ENCODE data around the gene CCT6A.

DNA sequence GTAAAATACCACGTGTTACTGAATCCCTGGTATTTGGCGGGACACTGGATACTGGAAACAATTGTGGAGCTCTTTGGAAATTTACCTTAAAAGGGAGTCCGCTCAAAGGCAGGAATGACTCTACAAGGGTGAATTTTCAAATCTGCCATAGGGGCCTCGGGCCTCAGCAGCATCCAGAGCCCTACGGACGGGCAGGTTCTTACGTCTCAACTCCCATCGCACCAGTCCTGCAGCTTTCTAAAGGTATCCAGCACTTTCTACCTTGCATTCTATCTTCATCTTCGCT lies 569 bp upstream of the CCT6A start:
- TF ChIP-seq, protein P1, sequence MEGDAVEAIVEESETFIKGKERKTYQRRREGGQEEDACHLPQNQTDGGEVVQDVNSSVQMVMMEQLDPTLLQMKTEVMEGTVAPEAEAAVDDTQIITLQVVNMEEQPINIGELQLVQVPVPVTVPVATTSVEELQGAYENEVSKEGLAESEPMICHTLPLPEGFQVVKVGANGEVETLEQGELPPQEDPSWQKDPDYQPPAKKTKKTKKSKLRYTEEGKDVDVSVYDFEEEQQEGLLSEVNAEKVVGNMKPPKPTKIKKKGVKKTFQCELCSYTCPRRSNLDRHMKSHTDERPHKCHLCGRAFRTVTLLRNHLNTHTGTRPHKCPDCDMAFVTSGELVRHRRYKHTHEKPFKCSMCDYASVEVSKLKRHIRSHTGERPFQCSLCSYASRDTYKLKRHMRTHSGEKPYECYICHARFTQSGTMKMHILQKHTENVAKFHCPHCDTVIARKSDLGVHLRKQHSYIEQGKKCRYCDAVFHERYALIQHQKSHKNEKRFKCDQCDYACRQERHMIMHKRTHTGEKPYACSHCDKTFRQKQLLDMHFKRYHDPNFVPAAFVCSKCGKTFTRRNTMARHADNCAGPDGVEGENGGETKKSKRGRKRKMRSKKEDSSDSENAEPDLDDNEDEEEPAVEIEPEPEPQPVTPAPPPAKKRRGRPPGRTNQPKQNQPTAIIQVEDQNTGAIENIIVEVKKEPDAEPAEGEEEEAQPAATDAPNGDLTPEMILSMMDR (IDR thresholded peaks at IDR 0.05; ENCODE audit: low read length), result no peak
- no peak for TF ChIP-seq EZH2 (IDR thresholded peaks at IDR 0.05; ENCODE audit: borderline replicate concordance, low read length)
